Jurkat, Clone E6-1 (cell line): ENCODE measurements around the gene TRIM45.

Source experiments
- DNase-seq: peaks from one replicate; pipeline ENCODE4 v3.0.0-alpha.2; 2011; ENCODE audit warnings: low read depth, low spot score
- H3K4me3 ChIP-seq: 2 replicates; pipeline ENCODE4 v1.5.1; 2011; ENCODE audit warnings: mild to moderate bottlenecking, low read length, control low read depth, moderate library complexity

Gene TRIM45

DNA sequence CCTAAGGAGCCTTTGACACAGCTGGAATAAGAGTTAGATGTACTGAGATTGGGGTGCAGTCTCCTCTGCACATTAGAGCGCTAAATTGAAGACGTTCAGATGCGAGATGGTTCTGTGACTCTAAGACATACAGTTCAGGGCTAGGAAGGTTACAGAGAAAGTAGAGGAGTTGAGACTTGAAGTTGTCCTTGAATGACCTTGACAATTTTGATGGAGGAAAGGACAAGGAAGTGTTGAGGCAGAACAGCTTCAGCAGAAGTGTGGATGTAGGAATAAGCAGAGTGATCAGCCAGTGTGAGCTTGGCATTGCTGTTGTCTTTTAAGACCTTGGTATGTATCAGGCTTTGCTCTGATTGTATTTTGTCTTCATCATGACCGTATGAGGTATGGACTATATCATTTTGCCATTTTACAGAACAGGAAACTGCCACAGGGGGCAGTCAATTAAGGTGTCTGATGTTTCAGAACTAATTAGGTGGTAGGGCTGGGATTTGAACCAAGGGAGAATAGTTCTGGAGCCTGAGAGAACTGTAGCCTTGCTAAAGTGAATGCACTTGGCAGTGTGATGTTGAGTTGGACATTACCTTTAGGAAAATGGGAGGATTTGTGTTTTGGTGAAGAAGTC lies 52.2 kb downstream of the TRIM45 start:
- H3K4me3 ChIP-seq: no peak overlapping the region
- no peak for DNase-seq

DNA sequence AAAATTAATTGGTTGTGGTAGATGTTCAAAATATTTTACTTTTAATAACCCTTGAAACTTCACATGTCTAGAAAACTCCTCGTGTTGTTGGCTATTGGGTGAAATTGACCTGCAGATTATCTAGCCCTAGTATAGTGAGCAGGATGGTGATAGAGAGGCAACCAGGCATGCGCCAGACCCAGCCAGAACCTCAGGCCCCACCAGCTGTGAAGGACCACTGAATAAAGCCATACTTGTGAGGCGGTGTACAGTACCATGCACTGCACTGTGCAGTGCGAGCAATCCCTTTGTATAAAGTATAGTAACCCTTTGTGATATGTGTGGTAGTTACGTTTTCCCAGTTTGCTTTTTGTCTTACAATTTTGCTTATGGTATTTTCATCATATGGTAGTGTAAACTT lies 53.0 kb downstream of the TRIM45 start:
- no peak for DNase-seq
- H3K4me3 ChIP-seq: no peak overlapping the region

DNA sequence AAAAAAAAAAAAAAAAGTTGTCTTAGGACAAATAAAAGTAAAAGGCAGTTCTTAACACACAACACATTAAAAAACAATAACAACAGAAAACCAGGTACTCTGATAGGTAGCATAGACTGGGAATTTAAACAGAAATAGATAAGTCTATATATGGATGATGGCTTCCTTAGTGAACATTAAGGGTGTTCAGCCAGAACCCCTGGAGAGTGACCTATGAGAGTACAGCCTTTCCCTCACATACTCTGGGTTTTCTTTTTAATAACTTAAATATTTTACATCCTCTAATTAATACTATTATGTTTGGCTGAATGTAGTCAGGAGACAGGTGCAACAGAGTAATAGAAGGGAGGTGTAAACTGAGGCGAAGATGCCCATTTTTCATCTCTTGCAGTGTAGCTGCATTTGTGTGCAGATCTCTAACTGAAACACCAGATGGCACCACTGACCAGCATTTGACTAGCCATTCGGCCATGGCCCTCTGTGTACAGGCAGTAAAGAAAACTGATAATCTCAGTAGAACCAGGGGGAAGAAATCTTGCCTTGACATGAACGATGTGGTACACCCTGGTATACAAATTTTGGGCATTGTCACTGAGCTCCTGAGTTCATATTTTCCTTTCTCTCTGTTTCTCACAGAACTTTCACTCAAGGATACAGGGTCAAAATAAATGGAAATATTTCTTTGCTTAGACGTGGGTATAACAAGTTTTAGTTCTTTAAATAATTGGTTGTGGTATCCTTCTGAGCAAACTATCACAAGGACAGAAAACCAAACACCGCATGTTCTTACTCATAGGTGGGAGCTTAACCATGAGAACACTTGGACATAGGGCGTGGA lies 53.8 kb downstream of the TRIM45 start:
- DNase-seq: no peak

DNA sequence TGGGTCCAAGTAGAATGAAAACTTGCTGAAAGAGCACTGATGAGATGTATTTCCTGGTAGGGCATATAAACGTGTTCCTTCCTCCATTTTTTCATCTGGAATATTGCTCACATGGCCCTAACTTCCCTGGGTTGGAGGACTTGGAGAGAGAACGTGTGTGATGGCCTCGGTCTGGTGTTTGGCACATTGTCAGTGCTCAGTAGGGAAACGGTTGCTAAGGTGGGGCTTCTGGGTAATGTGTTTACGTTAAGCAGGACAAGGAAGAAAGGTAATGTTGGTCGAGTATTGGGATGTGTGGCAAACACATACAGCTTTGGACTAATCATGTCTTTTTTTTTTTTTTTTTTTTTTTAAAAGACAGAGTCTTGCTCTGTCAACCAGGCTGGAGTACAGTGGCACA lies 55.2 kb downstream of the TRIM45 start:
- H3K4me3 ChIP-seq: no peak overlapping the region
- no peak for DNase-seq

More for the DNA sequence above, 53.8 kb downstream of the TRIM45 start:
- H3K4me3 ChIP-seq: no peak overlapping the region

DNA sequence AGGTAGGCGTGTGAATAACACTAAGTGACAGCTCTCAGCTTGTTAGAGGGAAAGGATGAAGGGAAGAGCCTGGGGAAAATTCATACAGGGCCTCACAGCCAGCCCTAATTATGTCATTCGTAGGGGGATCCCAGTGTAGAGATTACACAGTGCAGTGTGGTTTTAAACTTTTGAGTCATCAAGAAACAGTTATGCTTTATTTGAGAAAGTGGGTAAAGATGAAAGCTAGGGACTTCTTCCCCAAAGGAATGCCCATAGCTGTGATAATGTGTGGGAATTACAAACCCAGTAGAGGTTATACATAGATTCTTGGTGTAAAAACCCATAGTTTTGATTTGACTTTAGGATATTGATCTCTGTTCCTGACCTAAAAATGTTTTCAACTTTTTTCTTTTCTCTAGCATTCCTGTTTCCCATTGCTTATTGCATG lies 59.5 kb downstream of the TRIM45 start:
- DNase-seq: no peak
- no peak overlapping the region for H3K4me3 ChIP-seq
